Psoas muscle (tissue), 8 donors: ENCODE results near the gene KDM4F. TPM values are rescaled to one million over a fixed set of nuclear protein-coding genes. Genes with fewer than 3 reads are reported as not detected.

Experiments
- ATAC-seq, 4 donors: fragments of 200-7000 bp; cut with Tn5 transposase; one replicate each; pipeline ENCODE4 v1.9.1; 2020; ENCODE audit warnings: moderate library complexity in 3 of 4, mild to moderate bottlenecking in 2 of 4
- DNase-seq, 2 donors: peaks; one replicate each; pipeline ENCODE4 v3.0.0-alpha.2; 2020
- H3K27ac ChIP-seq: fragments of 200-600 bp; one replicate; pipeline ENCODE4 v1.8.0; 2022
- H3K27me3 ChIP-seq, 3 donors: fragments of 200-600 bp in 1 of 3; one replicate each; pipeline versions ENCODE4 v1.6.1 to v1.8.0; 2013 to 2022; ENCODE audit warnings: low read length in 2 of 3, mild to moderate bottlenecking in 2 of 3, moderate library complexity in 1 of 3; ENCODE audit not compliant: insufficient read depth in 3 of 3
- H3K36me3 ChIP-seq, 2 donors: fragments of 200-600 bp in 1 of 2; one replicate each; pipeline versions ENCODE4 v1.6.1 to v1.8.0; 2013 to 2022; ENCODE audit warnings: low read depth in 1 of 2, mild to moderate bottlenecking in 1 of 2, moderate library complexity in 1 of 2; ENCODE audit not compliant: insufficient read depth in 1 of 2
- H3K4me1 ChIP-seq: fragments of 200-600 bp; one replicate; pipeline ENCODE4 v1.8.0; 2022
- H3K4me3 ChIP-seq: fragments of 200-600 bp; one replicate; pipeline ENCODE4 v1.8.0; 2022; ENCODE audit warnings: mild to moderate bottlenecking
- H3K9me3 ChIP-seq: fragments of 200-600 bp; one replicate; pipeline ENCODE4 v1.8.0; 2022
- WGBS, 3 donors: extraction: QIAGEN DNeasy Blood & Tissue Kit; methylation state at CpG; one replicate each; pipeline versions ENCODE4 v1.1.6 to v1.1.7; 2013; 5-methylcytosine and 5-hydroxymethylcytosine counted together
- intact Hi-C, 2 donors: fragments of 100-400 bp; cut with DNase I; formaldehyde crosslinking; loops; one replicate each; pipeline versions ENCODE4 v1.11.0 to v1.14.2; 2022
- polyA plus RNA-seq, 3 donors: library from polyadenylated mRNA; stranded (reverse); fragments of 200-250 nt; gene quantifications; one replicate each; pipeline ENCODE4 v1.2.3, GENCODE V29; 2013
- total RNA-seq, 4 donors: library from RNA; stranded (reverse); fragmentation: NEBNext Ultra II Directional in 2 of 4; extraction: Animal tissue kit (Norgen Biotek cat#: 25700) in 2 of 4; gene quantifications; one replicate each; pipeline versions ENCODE4 v1.2.1 to v1.2.4, GENCODE V29; 2021 to 2023
- TF ChIP-seq, protein P1 (sequence below): fragments of 200-600 bp; IDR thresholded peaks from one replicate; pipeline ENCODE4 v1.8.0; 2022; ENCODE audit warnings: antibody characterized with exemption
- donor health status: healthy with polysubstance abuse.
- donor health status: DM: no; HTN: no; CAD: no; lungs with moderate emphysema.
- donor health status: Bipolar disorder and iron deficiency.
- donor health status: healthy.
- donor health status: DM: yes; HTN: yes; CAD: no.
- donor health status: DM: no; HTN: no; CAD: no.
- donor health status: DM: no; HTN: no; CAD: no.
- donor health status: DM: yes; HTN: yes; CAD: no.

Gene KDM4F
- total and polyA plus RNA-seq, 7 donors = not detected

- intact Hi-C loops = no loop called here
- no peak for DNase-seq
- TF ChIP-seq, protein P1, sequence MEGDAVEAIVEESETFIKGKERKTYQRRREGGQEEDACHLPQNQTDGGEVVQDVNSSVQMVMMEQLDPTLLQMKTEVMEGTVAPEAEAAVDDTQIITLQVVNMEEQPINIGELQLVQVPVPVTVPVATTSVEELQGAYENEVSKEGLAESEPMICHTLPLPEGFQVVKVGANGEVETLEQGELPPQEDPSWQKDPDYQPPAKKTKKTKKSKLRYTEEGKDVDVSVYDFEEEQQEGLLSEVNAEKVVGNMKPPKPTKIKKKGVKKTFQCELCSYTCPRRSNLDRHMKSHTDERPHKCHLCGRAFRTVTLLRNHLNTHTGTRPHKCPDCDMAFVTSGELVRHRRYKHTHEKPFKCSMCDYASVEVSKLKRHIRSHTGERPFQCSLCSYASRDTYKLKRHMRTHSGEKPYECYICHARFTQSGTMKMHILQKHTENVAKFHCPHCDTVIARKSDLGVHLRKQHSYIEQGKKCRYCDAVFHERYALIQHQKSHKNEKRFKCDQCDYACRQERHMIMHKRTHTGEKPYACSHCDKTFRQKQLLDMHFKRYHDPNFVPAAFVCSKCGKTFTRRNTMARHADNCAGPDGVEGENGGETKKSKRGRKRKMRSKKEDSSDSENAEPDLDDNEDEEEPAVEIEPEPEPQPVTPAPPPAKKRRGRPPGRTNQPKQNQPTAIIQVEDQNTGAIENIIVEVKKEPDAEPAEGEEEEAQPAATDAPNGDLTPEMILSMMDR = no peak
- peak overlapping the region; percentile 90 for H3K27ac ChIP-seq
- no peak for ATAC-seq
- H3K9me3 ChIP-seq = no peaks in the 10 kb centered on the region
- H3K27me3 ChIP-seq = no peaks in the 10 kb centered on the region
- H3K4me1 ChIP-seq = peaks cover 65% of the 10 kb centered on the region
- H3K36me3 ChIP-seq = no peaks in the 10 kb centered on the region
- H3K4me3 ChIP-seq = peak overlapping the region; percentile 78
These were observed 42.5 kb downstream of the KDM4F start for GRCh38 chr11:95091663-95092180.

DNA sequence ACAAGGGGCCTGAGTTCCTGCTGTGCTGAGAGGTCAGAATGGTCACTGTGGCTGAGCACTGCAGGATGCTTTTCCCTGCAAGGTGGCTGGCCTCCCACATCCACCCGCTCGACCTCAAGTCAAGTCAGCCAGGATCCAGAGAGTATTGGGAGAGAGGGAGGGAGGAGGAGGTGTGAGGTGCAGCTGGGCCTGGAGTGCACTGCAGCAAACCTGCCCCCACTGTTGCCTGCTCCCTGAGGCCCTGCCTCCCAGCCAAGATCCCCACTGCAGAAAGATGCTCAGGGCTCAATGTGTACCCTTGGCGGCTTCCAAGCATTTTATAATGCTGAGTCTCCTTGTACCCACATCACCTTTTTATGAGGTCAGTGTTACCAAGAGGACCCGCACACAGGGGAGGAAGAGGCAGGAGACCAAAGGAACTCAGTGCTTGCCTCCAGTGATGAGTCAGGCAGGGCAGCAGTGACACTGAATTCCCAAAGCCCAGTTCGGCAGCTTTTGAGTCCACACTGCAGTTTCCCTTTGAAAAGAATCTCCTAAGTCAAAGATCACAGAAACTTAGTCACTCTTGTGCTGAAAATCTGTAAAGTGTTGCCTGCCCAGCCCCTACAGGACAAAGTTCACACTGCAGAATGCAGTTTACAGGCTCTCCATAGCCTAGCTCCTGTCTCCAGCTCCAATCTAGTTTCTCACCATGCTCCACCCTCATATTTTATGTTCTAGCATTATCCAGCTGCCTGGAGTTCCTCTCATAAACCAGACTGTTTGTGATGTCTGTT lies 43.5 kb downstream of the KDM4F start:
- H3K4me1 ChIP-seq = peaks cover 76% of the 10 kb centered on the region
- H3K27me3 ChIP-seq = no peaks in the 10 kb centered on the region
- peak overlapping the region; percentile 90 for H3K27ac ChIP-seq
- no peaks in the 10 kb centered on the region for H3K9me3 ChIP-seq
- H3K4me3 ChIP-seq = no peak overlapping the region
- TF ChIP-seq, protein P1 = peak; percentile 46
- 35 to 51% (median 38%) methylated on average over 5 of the region's 5 CpGs for WGBS, 3 donors
- ATAC-seq (peak in 3 of 4 donors; percentile 41 to 63 (median 43)), DNase-seq (peak in 1 of 2 donors; percentile 55)
- intact Hi-C loops = no loop called here
- no peaks in the 10 kb centered on the region for H3K36me3 ChIP-seq

DNA sequence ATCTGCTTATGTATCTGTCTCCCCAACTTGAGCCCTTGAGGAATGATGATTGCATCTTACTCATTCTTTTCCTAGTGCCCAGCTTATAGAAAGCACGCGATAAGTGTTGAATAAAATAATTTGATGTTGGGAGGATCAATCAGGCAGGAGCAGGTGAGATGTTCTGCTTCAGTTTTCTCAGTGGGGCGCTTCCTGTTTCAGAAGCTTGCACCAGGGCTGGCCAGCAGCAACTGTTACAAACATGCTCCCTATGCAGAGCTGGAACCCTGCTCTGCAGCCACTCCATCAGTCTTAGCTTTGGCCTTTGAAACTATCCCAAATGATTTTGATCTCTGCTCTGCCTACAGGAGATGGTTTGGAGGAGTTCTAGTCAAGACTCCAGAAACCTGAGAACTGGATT lies 44.3 kb downstream of the KDM4F start:
- Histone ChIP-seq H3K4me3 (no peak overlapping the region), H3K27ac (peak overlapping the region; percentile 90), H3K36me3 (no peaks in the 10 kb centered on the region), H3K27me3 (no peaks in the 10 kb centered on the region), H3K4me1 (peaks cover 78% of the 10 kb centered on the region), H3K9me3 (no peaks in the 10 kb centered on the region)
- intact Hi-C loops = no loop called here
- ATAC-seq (no peak), DNase-seq (no peak)
- TF ChIP-seq, protein P1 = no peak
- WGBS, 3 donors = 87 to 89% (median 89%) methylated on average over 3 of the region's 3 CpGs

DNA sequence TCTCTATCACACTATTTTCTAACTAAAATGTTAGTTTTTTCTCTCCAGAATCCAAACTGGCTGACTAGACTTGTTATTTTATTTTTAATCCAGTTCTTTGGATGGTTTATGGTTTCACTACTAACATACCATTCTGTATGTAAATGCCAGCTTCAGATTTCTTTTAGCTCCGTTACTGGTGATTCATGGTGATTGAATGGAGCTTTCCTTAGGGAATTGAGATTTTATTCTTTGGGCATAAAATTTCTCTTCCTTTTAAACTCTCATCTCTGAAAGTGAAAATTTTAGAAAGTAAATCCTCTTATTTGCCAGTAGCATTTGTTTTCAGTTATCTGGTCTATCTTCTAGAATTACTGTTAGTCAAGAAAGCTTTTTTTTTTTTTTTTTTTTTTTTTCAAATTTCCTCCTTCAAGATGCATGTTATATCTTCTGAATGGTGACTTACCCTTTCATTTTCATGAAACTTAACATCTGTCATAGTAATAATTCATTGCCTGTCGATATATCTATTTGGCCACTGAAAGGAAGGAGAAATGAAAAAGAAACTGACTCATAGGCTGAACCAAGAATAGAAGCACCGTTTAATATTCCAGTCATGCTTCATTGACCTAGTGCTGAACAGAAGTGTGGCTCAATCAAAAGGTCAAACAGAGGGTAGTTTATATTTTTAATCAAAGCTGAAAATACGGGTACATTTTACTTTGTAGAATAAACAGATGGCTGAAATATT lies 46.8 kb downstream of the KDM4F start:
- 7 to 11% (median 9%) methylated on average over 4 of the region's 4 CpGs for WGBS, 3 donors
- TF ChIP-seq, protein P1 = no peak
- Histone ChIP-seq H3K9me3 (no peaks in the 10 kb centered on the region), H3K4me3 (peak overlapping the region; percentile 33), H3K27ac (peak overlapping the region; percentile 90), H3K4me1 (peaks cover 71% of the 10 kb centered on the region), H3K27me3 (no peaks in the 10 kb centered on the region), H3K36me3 (no peaks in the 10 kb centered on the region)
- DNase-seq (no peak), ATAC-seq (peak; percentile 77 to 87 (median 82))
- intact Hi-C loops = no loop called here
